Measurements from ENCODE around the gene RRH. TPM values are rescaled to one million over a fixed set of nuclear protein-coding genes. Genes with fewer than 3 reads are reported as not detected.
A peak's percentile ranks its signal among the peaks of the same experiment; 100 is the strongest.

The RRH gene
- total and polyA plus RNA-seq, 7 donors, result 0.03 to 0.36 (median 0.12) TPM; not detected in 3

GRCh38 chr4:109887071-109887470, 59.3 kb downstream of the RRH start:
- TF ChIP-seq CTCF (IDR thresholded peaks at IDR 0.05), result no peak
- no peaks in the 10 kb centered on the region for H3K9me3 ChIP-seq
- H3K4me3 ChIP-seq, result no peak overlapping the region
- peak overlapping the region; percentile 14 for H3K27ac ChIP-seq
- H3K36me3 ChIP-seq (ENCODE audit: insufficient read depth in 1 of 2, low read depth in 1 of 2), result no peaks in the 10 kb centered on the region
- intact Hi-C loops (cut with DNase I), result no loop called here
- DNase-seq (no peak), ATAC-seq (no peak)
- WGBS, 3 donors, result 59 to 68% (median 60%) methylated on average over 6 of the region's 6 CpGs
- peaks cover 21% of the 10 kb centered on the region for H3K4me1 ChIP-seq
- no peaks in the 10 kb centered on the region for H3K27me3 ChIP-seq (ENCODE audit: insufficient read depth in 3 of 3, low read length in 2 of 3)

- intact Hi-C loops (cut with DNase I), result no loop called here
- no peak overlapping the region for H3K4me3 ChIP-seq
- H3K9me3 ChIP-seq, result no peaks in the 10 kb centered on the region
- H3K36me3 ChIP-seq (ENCODE audit: insufficient read depth in 1 of 2, low read depth in 1 of 2), result no peaks in the 10 kb centered on the region
- peak in 3 of 4 donors; percentile 82 to 97 (median 95) for ATAC-seq
- peaks cover 21% of the 10 kb centered on the region for H3K4me1 ChIP-seq
- no peaks in the 10 kb centered on the region for H3K27me3 ChIP-seq (ENCODE audit: insufficient read depth in 3 of 3, low read length in 2 of 3)
- H3K27ac ChIP-seq, result no peak overlapping the region
- DNase-seq, result no peak
- TF ChIP-seq CTCF (IDR thresholded peaks at IDR 0.05), result no peak
Observed at GRCh38 chr4:109890076-109890475, 62.3 kb downstream of the RRH start.

Other genes with a start within 250 kb of the RRH start
- gene CASP6, start 124.5 kb upstream of the RRH start, total RNA-seq, result 1 to 10 TPM; 2.7 to 4.6 (median 4.0) TPM
- 1 to 10 TPM; 4.2 to 8.9 (median 5.2) TPM for gene CASP6, start 124.5 kb upstream of the RRH start, polyA plus RNA-seq
- gene PLA2G12A, start 97.9 kb upstream of the RRH start, total RNA-seq, result 10 to 100 TPM; 31.9 to 52.5 (median 40.6) TPM
- gene PLA2G12A, start 97.9 kb upstream of the RRH start, polyA plus RNA-seq, result 10 to 100 TPM; 19.1 to 30.9 (median 19.1) TPM
- 1 to 10 TPM; 3.5 to 6.1 (median 4.3) TPM for gene CFI, start 26.0 kb upstream of the RRH start, total RNA-seq
- 1 to 10 TPM; 2.9 to 5.7 (median 4.7) TPM for gene CFI, start 26.0 kb upstream of the RRH start, polyA plus RNA-seq
- gene GAR1, start 12.2 kb upstream of the RRH start, total RNA-seq, result 10 to 100 TPM in 3 of 4 donors, 1 to 10 TPM in 1; 7.7 to 17.9 (median 11.3) TPM
- gene GAR1, start 12.2 kb upstream of the RRH start, polyA plus RNA-seq, result 10 to 100 TPM; 14.4 to 54.5 (median 26.0) TPM
- gene LRIT3, start 20.1 kb downstream of the RRH start, total RNA-seq, result under 1 TPM in 3 of 4 donors, not detected in 1; 0.06 to 0.08 (median 0.08) TPM
- gene LRIT3, start 20.1 kb downstream of the RRH start, polyA plus RNA-seq, result under 1 TPM; 0.03 to 0.06 (median 0.03) TPM
- gene EGF, start 84.9 kb downstream of the RRH start, total RNA-seq, result 10 to 100 TPM; 37.1 to 92.4 (median 52.8) TPM
- 10 to 100 TPM in 2 of 3 donors, 1 to 10 TPM in 1; 2.5 to 29.9 (median 26.5) TPM for gene EGF, start 84.9 kb downstream of the RRH start, polyA plus RNA-seq